Osteocyte (in vitro differentiated cells): ENCODE measurements around the gene PGP. TPM values are rescaled to one million over a fixed set of nuclear protein-coding genes. Genes with fewer than 3 reads are reported as not detected.

Source experiments
- DNase-seq: peaks from one replicate; pipeline ENCODE4 v3.0.0; 2021; ENCODE audit warnings: mixed read lengths; ENCODE audit not compliant: unreplicated experiment; ENCODE audit errors: extremely low spot score
- H3K27ac Mint-ChIP-seq: one replicate; pipeline ENCODE4 v1.8.0; 2021; ENCODE audit warnings: mild to moderate bottlenecking, mixed read lengths; ENCODE audit not compliant: unreplicated experiment
- H3K27me3 Mint-ChIP-seq: one replicate; pipeline ENCODE4 v1.8.0; 2021; ENCODE audit warnings: mixed read lengths; ENCODE audit not compliant: unreplicated experiment
- H3K36me3 Mint-ChIP-seq: one replicate; pipeline ENCODE4 v1.8.0; 2021; ENCODE audit warnings: mixed read lengths; ENCODE audit not compliant: unreplicated experiment
- H3K4me1 Mint-ChIP-seq: one replicate; pipeline ENCODE4 v1.8.0; 2021; ENCODE audit warnings: mixed read lengths; ENCODE audit not compliant: unreplicated experiment
- H3K4me3 Mint-ChIP-seq: one replicate; pipeline ENCODE4 v1.8.0; 2021; ENCODE audit warnings: mild to moderate bottlenecking, moderate library complexity, mixed read lengths; ENCODE audit not compliant: unreplicated experiment
- H3K9me3 Mint-ChIP-seq: one replicate; pipeline ENCODE4 v1.8.0; 2021; ENCODE audit warnings: mixed read lengths; ENCODE audit not compliant: unreplicated experiment
- CTCF ChIP-seq: fragments of 200-600 bp; sonication (generic); IDR thresholded peaks from 2 replicates; pipeline ENCODE4 v1.5.0; 2021; ENCODE audit warnings: antibody characterized with exemption, mild to moderate bottlenecking, moderate library complexity
- total RNA-seq: library from RNA; stranded (reverse); gene quantifications from 2 replicates; pipeline ENCODE4 v1.2.1, GENCODE V29; 2021

The PGP gene
- total RNA-seq, 1 donor from 2014 or later: 15.0 TPM

GRCh38 chr16:2253293-2253692 lies 38.7 kb upstream of the PGP start:
- Mint-ChIP-seq H3K9me3 (no peaks in the 10 kb centered on the region), H3K27ac (peak overlapping the region; percentile 69), H3K36me3 (peaks cover 35% of the 10 kb centered on the region), H3K4me1 (peaks cover 20% of the 10 kb centered on the region), H3K4me3 (no peak overlapping the region), H3K27me3 (no peaks in the 10 kb centered on the region)
- DNase-seq: no peak
- TF ChIP-seq CTCF: no peak

- Mint-ChIP-seq H3K27ac (peak overlapping the region; percentile 69), H3K36me3 (peaks cover 34% of the 10 kb centered on the region), H3K4me3 (no peak overlapping the region)
Measured at GRCh38 chr16:2252806-2253148, 38.1 kb upstream of the PGP start.

GRCh38 chr16:2251296-2252111 lies 36.9 kb upstream of the PGP start, which contains the start of gene ECI1:
ECI1 (minus strand) TSS chr16:2251587; CDS start chr16:2251566, 21 bp downstream.
- peak; percentile 97 for DNase-seq
- H3K27me3 Mint-ChIP-seq: no peaks in the 10 kb centered on the region
- no peaks in the 10 kb centered on the region for H3K9me3 Mint-ChIP-seq
- peak within 1 kb of the TSS; percentile 84 for H3K27ac Mint-ChIP-seq
- TF ChIP-seq CTCF: peak; percentile 79
- peak within 1 kb of the TSS; percentile 87 for H3K4me3 Mint-ChIP-seq
- H3K4me1 Mint-ChIP-seq: peaks cover 20% of the 10 kb centered on the region
- peaks cover 28% of the 10 kb centered on the region for H3K36me3 Mint-ChIP-seq

More at GRCh38 chr16:2252806-2253148, 38.1 kb upstream of the PGP start:
- no peak for DNase-seq
- Mint-ChIP-seq H3K4me1 (peaks cover 20% of the 10 kb centered on the region), H3K27me3 (no peaks in the 10 kb centered on the region), H3K9me3 (no peaks in the 10 kb centered on the region)
- no peak for TF ChIP-seq CTCF

GRCh38 chr16:2250652-2251295 lies 36.1 kb upstream of the PGP start:
- H3K27ac Mint-ChIP-seq: peak overlapping the region; percentile 84
- TF ChIP-seq CTCF: no peak
- peak overlapping the region; percentile 87 for H3K4me3 Mint-ChIP-seq
- no peak for DNase-seq
- H3K27me3 Mint-ChIP-seq: no peaks in the 10 kb centered on the region
- peaks cover 24% of the 10 kb centered on the region for H3K36me3 Mint-ChIP-seq
- peaks cover 15% of the 10 kb centered on the region for H3K4me1 Mint-ChIP-seq
- no peaks in the 10 kb centered on the region for H3K9me3 Mint-ChIP-seq

GRCh38 chr16:2246301-2246885 lies 31.8 kb upstream of the PGP start:
- DNase-seq: no peak
- Mint-ChIP-seq H3K4me1 (peaks cover 11% of the 10 kb centered on the region), H3K4me3 (no peak overlapping the region), H3K36me3 (peaks cover 14% of the 10 kb centered on the region), H3K27me3 (no peaks in the 10 kb centered on the region), H3K27ac (no peak overlapping the region), H3K9me3 (no peaks in the 10 kb centered on the region)
- no peak for TF ChIP-seq CTCF
